Stimulated activated CD4-positive, alpha-beta T cell treated with anti-CD3 and anti-CD28 coated beads, Interleukin-1b, Interleukin-23, amount 100 ng/mL, for 24 hours (primary cell): ENCODE measurements around the gene MITF.
"Not testable (repeated sequence)": the region's sequence is repeated elsewhere in the genome, so short reads cannot be mapped to it uniquely, and the experiment has no call there.

Experiments used
- DNase-seq, 4 experiments: peaks; one replicate each; pipeline ENCODE4 v3.0.0-alpha.2; 2020; ENCODE audit warnings: low read depth in 4 of 4, low spot score in 1 of 4

MITF gene

DNA sequence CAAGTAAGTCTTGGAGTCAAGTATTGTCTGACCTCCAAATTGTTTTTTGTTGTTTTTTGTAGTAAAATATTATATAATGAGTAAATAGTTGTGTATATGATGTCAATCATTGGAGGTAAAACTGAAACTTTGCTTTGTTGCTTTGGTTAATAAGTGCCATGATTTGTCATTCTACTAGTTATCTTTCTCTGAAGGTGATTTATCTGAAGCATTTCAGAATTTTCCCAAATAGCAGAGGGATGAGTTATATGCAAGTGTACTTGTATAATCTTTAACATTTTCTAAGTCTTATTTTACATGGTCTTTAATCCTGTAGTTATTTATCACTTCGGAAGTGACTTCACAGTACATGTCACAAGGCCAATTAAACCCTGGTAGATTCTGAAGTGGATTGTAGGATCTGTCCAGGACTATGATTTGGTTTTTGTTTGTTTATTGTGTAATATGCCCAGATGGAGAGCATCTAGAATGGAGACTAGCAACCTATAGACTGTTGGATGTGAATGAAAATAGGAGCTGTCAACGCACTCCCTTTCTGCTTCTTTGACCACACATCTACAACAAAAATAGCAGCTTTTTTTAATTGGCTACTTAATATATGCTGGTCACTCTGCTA is 167.2 kb downstream of the MITF start:
- no peak for DNase-seq

DNA sequence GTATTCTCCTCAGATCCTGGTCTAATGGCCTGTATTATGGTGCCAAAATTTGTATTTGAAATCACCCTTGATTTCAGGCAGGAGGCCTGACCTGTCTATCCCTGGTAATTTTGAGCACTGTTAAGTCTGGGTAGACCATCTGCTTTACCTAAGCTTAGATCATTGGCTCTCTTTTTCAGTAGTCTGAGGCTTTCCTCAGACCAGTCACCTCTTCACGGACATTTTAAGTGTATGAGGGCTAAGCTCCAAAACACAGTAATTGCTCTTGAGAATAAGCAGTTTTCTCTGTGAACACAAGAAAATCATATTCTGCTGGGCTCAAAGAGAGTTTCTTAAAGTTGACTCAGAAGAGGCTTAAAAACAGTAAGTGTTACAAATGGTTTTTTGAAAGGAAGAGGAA is 168.3 kb downstream of the MITF start:
- DNase-seq, result no peak

DNA sequence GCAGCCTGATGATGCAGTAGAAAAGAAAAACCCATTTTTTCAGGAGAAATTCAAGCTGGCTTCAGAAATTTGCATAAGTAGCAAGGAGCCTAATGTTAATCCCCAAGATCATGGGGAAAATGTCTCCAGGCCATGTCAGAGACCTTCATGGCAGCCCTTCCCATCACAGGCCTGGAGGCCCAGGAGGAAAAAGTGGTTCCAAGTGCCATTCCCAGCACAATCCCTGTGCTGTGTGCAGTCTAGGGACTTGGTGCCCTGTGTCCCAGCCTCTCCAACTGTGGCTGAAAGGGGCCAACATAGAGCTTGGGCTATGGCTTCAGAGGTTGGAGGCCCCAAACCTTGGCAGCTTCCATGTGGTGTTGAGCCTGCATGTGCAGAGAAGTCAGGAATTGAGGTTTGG is 170.6 kb downstream of the MITF start:
- DNase-seq, result not testable (repeated sequence)

DNA sequence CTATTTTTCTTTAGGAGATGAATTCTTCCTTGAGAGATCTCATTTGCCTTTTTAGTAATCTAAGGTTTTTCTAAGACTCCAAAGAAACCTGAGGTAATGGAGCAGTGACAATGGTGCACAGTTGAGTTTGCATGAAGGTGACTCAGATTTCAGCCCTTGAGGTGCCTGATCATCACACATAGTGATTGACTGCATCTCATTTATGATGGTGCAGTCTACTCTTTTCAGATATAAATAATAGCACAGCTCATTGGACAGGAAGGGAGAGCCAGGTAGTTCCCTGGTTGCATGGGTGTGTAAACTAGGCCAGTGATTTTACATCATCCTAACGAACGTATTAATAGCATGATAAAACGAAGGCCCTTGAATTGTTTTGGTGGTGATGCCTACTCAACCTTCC is 174.2 kb downstream of the MITF start:
- no peak for DNase-seq

DNA sequence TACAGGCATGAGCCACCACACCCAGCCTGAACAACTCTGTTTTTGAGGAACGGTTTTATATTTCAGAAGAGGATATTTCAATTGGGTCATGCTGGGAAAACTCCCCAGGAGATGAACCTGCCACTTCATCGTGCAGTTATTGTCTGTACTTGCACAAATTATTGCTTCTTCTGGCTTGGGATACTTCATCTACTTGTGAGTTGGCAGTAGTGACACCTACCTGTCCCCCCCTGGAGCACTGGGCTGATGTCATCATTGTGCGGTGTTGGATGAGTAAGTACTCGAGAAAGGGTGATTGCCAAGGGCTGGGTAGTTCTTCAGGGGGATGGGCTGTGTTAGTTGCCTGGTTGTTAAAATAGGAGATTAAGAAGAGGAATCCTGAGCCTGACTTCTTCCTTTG is 175.1 kb downstream of the MITF start:
- no peak for DNase-seq

DNA sequence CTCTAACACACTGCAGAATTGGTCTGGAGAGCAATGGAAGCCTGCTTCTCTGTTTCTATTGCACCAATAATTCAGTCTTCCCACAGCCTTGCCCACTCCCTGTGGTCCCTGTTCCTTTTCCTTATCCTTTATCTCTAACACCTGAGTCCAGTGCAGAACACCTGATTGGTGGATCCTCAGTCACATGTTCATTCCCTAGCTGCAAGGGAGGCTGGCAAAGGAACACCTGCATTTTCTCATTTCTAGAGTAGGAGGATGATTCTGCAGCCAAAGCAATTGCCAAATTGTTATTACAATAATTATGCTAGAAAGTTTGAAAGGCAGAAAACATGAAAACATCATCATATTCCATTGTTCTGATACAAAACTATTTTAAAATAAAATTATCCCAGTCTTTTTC is 176.5 kb downstream of the MITF start:
- no peak for DNase-seq

DNA sequence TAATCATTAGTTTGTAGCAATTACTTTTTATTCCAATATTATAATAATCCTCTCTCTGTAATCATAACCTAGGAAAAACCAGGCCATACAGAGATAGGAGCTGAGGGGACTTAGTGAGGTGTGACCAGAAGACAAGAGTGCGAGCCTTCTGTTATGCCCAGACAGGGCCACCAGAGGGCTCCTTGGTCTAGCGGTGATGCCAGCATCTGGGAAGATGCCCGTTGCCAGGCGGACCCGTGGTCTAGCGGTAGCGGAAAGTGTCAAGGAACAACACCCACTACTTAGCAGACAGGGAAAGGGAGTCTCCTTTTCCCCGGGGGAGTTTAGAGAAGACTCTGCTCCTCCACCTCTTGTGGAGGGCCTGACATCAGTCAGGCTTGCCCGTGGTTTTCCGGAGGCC is 180.7 kb downstream of the MITF start:
- not testable (repeated sequence) for DNase-seq

DNA sequence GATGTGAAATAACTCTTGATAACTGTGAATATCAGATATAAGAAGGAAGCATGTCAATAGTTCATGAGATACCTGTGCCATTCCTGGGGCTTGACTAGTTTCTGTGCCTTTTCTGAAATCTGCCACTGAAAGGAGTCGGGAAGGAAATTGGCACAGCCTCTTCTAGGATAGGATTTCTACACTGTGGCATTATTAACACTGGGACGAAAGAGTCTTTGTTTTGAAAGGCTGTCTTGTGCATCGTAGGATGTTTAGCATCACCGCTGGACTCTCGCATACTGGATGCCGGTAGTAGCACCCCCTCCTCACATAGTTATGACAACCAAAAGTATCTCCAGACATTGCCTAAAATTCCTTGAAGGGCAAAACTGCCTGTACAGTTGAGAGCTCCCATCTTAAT is 182.4 kb downstream of the MITF start:
- DNase-seq, result no peak

DNA sequence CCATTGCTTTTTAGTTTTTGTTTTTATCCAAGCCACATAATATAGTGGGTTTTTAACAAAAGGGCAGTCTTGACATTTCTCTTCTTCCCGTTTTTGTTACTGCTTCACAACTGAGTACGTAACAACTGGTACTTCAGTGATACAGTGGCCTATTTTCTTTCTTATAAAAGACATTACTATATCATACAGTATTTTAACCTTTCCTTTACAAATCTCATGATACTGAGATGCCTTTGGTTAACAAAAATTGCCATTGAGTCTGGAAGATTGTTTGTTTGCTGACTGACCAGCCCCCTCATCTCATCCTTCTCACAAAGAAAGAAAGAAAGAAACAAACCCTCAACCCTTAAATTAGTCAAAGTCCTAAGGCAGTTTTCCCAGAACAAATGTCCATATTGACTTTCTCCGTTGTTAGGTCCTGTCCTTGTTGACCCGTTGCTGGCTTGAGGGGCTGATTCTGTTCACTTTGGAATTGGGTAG is 183.3 kb downstream of the MITF start:
- no peak for DNase-seq

DNA sequence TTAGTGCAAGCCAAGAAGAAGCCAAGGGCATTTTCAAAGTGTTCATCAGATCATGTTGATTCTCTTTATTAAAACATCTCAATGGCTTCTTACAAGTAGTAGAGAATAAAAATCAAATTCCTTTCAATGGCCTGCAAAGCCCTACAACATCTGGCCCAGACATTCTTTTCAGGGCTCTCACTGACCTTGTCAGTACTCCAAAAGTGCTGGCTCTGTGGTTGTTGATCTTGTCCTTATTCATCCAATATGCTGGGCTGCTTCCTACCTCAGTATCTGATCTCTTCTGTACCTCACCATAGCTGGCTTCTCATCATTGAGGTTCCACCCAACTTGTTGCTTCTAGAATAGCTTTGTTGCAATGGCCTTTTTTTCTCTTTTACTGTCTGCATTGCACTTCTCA is 186.2 kb downstream of the MITF start:
- DNase-seq, result no peak

DNA sequence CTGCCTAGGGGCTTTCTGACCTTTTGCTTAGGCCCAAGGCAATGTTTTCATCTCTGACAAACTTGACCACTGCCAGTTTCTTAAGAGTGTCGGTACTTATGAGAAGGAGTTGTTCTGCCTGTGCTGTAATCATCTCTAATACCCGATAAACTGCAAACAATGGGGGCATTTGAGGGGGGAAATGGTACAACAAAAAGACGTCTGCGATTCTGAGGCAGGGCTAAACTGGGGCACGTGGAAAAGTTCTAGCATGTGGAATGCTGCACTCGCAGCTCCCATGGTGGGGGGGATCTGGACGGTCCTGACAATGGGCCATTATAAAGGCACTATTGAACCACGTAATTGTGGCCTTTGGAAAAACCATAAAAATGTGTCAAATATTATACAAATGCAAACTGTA is 187.1 kb downstream of the MITF start:
- DNase-seq, result no peak

DNA sequence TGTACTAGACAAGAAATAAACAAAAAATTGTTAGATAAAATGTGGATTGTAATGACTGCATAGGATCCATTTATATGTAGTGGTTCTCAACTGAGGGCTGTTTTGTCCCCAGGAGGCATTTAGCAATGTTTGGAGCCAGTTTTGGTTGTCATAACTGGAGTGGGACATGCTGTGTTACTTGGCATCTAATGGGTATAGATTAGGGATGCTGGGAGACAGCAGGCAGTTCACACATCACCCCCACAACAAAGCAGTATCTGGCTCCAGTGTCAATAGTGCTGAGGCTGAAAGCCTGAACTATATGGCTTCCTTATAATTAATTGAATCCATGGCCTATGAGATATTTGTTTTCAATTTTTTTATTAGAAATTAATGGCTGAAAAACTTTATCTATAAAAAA is 188.3 kb downstream of the MITF start:
- DNase-seq, result no peak

DNA sequence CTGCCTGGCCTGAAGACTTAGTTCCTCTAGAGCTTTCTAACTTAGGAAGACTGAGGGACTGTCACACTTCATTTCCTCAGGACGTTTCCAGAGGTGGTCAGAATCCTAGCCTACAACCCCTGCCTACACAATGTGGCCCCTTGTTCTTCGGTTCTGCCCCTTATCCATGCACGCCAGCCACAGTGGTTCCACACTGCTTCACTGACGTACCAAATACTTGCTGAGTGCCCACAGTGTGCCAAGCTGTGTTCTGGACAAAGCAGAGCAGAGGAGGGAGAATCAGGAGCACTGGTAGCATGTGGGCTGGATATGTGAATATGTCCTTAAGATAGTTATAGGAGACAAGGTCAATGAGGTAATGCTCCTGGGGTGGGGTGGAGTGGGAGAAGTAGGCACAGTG is 189.8 kb downstream of the MITF start:
- no peak for DNase-seq

DNA sequence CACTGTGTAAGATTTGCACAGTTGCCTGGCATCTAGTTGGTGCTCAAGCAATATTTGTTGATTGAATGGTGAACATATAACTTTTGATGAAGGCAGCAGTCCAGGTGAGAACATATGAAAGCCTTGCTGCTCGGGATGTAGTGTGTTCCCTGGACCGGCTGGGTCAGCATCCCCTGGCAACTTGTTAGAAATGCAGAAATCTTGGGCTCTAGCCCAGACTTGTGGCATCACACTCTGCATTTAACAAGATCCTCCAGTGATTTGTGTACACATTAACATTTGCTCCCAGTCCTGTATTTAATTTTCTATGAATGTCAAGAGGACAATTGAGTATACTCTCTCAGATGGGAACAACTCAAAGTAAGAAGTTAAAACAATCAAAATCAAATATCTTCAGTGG is 191.3 kb downstream of the MITF start:
- DNase-seq, result no peak

DNA sequence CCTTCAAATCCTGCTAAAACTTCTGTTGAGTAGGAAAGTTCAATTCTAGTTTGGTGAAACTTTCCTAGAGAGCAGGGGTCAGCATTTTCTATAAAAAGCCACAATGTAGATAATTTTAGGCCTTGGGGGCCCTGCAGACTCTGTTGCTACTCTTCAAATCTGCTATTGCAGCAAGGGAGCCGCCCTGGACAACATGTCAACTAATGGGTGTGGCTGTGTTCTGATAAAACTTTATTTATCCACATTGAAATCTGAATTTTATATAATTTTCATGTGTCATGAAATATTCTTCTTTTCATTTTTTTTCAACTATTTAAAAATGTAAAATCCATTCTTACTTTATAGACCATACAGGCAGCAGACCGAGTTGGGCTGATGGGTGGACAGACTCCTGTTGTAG is 192.8 kb downstream of the MITF start:
- DNase-seq, result no peak

DNA sequence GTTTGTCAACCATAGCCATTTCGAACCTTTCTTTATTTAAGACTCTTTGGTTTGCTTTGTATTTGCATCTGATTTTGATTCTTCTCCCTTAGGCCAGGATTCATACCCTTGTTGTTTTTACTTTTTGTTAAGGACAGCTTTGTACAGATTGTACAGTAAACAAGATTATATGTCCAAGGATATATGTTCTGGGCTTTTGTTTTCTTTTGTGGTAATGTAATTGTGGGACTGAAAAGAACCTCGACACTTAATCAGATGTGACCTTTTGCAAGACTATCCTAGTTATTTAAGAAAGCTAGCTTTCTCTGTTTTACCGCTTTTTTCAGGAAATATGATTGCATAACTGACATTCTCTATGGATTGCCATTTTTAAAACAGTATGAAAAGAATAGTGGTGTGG is 193.2 kb downstream of the MITF start:
- no peak for DNase-seq

DNA sequence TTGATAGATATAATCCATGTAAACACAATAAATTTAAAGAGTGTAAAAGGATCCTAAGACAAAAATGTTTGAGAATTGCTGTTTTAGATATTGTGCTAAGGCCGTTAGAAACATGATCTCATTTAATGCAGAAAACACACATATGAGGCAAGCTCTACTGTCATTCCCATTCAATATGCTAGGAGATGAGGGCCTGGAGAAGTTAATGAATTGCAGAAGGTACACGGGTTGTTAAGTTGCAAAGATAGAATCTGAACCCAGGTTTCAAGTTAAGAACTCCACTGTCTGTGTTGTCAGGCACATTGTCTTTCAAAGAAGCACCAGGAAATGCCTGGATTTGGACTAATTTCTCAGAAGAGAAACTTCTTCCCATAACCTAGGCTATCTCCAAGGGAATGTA is 195.1 kb downstream of the MITF start:
- no peak for DNase-seq

DNA sequence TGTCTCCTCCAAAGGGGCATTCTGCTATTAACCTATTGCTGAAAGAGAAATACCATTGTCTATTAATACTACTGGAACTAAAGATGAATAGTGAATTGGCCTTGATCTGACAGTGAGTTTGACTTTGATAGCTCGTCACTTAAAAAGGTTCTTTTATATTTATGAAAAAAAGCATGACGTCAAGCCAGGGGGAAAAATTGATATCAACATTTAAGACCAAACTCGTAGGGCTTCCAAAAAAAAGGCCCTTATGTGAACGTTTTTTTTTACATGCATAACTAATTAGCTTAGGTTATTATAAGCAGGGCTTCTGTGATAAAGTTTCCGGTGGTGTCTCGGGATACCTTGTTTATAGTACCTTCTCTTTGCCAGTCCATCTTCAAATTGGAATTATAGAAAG is 197.0 kb downstream of the MITF start:
- no peak for DNase-seq

DNA sequence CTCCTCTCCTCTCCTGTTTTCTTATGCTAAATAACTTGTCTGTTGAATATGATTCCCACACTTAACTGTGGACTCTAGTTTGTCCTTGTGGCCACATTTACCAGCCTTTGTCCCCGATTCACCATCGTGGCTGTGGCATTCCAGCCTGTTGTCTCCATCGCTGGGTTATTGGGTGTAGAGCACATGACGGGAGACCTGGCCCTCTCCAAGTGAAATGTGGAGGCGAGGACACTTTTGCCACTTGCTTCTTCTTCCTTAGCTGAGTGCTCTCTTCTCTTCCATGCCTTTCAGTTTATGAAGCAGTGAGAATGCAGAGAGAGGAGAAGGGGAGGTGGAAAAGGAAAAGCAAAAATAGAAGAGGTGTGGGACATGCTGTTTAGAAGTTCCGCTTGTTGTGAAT is 198.8 kb downstream of the MITF start:
- DNase-seq, result no peak

DNA sequence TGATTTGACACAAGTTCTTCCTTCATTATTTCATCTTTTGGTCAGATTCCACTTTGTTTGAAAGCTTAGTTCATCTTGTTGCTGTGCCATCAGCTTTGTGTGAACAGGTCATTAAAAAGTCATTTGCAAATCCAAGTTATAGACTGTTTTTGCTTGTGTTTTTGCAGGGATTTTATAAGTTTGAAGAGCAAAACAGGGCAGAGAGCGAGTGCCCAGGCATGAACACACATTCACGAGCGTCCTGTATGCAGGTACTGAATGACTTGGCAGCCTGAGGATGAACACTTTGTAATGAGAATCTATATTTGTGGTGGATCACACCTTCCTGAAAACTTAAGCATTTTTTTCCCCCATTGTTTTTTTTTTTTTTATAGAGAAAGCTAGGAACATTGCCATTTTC is 199.7 kb downstream of the MITF start:
- no peak for DNase-seq

DNA sequence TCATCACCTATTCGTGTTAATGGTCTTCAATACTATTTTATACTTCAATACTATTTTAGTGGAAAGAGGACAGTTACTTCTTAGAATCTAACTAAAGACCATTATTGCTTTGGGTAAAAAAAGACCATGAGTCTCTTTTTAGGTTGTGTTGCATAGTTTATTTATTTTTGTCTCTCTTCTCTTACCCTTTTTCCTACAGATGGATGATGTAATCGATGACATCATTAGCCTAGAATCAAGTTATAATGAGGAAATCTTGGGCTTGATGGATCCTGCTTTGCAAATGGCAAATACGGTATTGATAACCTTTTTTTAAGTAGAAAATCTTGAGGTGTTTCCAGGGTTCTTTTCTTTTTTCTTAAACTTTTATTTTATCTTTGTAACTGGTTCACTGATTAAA is 201.8 kb downstream of the MITF start:
- no peak for DNase-seq

DNA sequence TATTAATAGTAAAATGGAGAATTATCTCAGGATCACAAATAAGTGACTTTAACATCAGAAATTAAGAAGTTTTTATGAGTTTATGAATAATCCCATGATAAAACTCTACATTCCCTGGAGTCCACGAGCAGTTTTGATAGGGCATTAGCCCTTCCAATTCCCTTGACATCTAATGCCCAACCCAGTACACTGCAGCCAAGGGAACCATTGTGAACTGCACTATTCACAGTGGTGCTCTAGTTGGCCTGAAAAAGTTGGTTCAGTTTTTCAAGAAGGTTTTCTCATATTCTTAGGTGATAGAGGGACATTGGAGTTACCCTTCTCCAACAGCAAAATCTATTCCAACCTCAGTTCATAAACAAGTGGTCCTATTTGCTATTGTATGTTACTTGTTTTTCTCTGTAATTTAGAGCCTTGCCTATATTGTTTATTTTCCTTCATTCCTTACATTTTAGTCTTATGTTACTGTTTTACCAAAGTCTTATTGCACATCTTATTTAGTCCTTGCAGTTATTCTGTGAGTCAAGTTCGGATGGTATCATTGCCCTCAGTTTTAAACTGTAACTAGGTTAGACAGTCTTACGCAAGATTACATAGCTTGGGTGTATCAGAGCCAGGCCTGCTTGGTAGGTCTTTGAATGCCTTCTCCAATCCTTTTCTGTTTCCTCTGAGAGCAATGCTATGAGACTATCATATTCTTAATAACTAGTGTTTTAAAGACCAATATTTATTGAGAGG is 202.3 kb downstream of the MITF start:
- DNase-seq, result no peak

DNA sequence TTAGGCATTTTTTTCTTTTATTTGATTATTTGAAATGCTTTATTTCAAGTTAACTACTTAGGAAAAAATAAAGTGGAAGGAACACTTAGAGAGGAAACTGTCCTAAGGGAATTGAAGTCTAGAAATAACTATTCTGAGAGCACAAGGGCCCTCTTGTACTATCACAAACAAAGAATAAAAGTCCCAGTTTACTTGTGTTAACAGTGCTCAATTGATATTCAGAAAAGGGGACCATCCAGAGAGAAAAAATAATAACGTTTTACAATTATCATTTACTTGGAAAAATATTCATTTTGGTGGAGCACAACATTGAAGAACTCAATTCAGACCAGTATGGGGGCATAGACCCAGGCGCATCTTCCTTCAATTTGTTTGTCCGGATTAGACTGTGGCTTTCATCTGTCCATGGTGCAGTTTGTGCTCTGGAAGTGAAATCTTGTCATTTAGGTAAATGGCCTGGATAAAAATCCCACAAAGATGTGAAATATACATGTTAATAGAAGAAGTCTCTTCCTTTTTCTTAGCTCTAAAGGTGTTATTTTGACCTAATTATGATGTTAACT is 205.7 kb downstream of the MITF start:
- DNase-seq, result no peak
